GM10266 (cell line): ENCODE results near the gene PAN2.
"Not testable (repeated sequence)": the region's sequence is repeated elsewhere in the genome, so short reads cannot be mapped to it uniquely, and the experiment has no call there.

Source experiments
- DNase-seq: peaks from one replicate; pipeline ENCODE4 v3.0.0; 2012; ENCODE audit errors: extremely low spot score
- TF ChIP-seq, protein P1 (sequence below): IDR thresholded peaks from 2 replicates; pipeline ENCODE4 v1.5.1; 2012; ENCODE audit warnings: mild to moderate bottlenecking, low read depth; ENCODE audit not compliant: control insufficient read depth, insufficient read depth; ENCODE audit errors: missing control alignments

Gene PAN2

DNA sequence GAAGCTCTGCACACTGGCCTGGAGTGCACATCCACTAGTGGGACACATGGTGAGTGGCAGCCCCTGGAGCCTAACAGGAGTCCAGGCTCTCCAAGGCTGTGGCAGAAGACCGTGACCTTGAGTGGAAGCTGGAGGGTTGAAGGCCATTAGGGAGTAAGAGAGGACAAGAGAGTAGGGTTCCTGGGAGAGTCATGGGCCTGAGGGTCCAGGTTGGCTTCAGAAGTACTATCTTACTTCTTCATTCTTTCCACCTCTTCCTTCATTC is 5.3 kb upstream of the PAN2 start:
- DNase-seq, result no peak
- TF ChIP-seq, protein P1, sequence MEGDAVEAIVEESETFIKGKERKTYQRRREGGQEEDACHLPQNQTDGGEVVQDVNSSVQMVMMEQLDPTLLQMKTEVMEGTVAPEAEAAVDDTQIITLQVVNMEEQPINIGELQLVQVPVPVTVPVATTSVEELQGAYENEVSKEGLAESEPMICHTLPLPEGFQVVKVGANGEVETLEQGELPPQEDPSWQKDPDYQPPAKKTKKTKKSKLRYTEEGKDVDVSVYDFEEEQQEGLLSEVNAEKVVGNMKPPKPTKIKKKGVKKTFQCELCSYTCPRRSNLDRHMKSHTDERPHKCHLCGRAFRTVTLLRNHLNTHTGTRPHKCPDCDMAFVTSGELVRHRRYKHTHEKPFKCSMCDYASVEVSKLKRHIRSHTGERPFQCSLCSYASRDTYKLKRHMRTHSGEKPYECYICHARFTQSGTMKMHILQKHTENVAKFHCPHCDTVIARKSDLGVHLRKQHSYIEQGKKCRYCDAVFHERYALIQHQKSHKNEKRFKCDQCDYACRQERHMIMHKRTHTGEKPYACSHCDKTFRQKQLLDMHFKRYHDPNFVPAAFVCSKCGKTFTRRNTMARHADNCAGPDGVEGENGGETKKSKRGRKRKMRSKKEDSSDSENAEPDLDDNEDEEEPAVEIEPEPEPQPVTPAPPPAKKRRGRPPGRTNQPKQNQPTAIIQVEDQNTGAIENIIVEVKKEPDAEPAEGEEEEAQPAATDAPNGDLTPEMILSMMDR, result no peak

DNA sequence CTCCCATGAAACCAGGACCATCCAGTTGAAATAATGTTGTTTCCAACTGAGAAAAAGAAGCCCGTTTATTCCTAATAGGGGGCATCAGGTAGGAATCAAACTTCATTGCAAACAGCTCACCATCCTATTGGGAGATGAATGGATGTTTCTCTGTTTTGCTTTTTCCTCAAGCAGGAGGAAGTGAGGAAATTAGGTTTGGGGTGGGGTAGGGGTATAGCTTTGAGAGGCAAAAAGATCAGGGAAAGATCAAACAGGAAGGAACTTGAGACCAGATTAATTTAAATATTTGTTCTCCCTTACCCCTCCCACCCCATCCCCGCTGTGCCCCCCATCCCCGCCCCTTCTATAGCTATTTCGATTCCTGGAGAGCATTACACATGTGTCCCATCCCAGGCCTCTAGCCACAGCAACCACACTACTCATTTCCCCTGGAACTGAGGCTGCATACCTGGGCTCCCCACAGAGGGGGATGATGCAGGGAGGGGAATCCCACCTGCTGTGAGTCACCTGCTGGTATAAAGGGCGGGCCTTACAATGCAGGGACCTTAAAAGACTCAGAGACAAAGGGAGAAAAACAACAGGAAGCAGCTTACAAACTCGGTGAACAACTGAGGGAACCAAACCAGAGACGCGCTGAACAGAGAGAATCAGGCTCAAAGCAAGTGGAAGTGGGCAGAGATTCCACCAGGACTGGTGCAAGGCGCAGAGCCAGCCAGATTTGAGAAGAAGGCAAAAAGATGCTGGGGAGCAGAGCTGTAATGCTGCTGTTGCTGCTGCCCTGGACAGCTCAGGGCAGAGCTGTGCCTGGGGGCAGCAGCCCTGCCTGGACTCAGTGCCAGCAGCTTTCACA is 4.7 kb upstream of the PAN2 start, which contains the start of gene IL23A:
Gene IL23A (plus strand): TSS at position 577 of the 850 bp plus-strand sequence. CDS start 161 bp downstream, at position 738.
- peak; percentile 51 for DNase-seq

DNA sequence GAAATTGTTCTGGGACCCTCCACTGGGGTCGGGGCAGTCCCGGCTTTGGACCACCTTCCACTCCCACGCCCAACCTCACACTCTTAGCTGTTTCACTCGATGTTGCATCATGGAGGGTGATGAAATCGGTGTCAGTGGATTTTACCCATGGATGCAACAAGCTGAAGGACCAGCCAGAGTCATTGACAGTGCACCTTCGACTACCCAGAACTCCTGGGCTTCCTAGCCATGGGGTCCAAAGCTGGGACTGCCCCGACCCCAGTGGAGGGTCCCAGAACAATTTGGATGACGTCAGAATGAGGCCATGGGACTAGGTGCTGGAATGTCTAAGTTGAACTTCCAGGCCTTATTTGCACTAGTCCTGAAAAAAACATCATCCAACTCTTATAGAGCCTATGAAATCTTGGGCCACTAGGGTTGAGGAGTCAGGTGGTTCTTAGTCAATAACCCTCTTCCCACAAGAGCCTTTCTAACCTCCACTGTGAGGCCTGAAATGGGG is 4.0 kb upstream of the PAN2 start:
- TF ChIP-seq, protein P1, result no peak
- no peak for DNase-seq

More for the DNA sequence above, 4.7 kb upstream of the PAN2 start, which contains the start of gene IL23A:
- TF ChIP-seq, protein P1, result no peak

DNA sequence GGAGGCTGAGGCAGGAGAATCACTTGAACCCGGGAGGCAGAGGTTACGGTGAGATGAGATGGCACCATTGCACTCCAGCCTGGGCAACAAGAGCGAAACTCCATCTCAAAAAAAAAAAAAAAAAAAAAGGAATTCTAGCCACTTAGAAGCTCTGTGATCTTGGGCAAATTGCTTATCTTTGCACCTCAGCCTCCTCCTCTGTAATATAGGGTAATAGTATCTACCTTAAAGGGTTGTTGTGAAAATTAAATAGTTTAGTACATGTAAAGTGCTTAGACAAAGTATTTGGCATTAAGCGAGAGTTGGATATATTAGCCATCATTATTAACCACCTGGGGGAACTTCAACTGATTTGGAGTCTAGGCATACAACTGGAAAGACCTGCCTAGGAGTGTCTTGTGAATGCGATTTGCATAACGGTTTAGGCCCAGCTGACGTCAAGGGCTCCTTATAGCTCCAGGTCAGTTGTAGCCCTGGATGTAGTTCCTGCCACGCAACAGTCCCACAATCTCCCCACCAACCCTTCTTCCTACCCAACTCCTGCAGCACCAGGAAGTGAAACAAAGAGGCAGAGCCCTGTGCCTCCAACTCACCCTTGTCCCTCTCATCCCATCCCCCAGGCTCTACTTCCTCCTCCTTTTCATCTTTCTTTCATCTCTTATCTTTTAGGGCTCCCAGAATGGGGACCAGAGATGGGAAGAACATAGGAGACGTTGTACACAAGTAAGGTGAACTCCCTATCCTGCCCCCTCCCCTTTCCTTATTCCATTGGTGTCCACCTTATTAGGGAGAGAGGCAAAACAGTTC is 2.8 kb upstream of the PAN2 start:
- DNase-seq, result peak; percentile 30

DNA sequence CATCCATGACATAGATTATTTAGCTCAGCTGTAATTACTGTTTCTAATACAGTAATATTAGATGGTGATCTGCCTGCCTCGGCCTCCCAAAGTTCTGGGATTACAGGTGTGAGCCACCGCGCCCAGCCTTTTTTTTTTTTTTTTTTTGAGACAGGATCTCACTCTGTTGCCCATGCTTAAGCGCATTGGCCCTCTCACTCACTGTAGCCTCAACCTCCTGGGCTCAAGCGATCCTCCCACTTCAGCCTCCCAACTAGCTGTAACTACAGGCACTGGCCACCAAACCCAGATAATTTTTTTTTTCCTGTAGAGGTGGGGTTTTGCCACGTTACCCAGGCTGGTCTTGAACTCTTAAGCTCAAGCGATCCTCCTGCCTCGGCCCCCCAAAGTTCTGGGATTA is 1.7 kb upstream of the PAN2 start:
- not testable (repeated sequence) for DNase-seq

More for the DNA sequence above, 2.8 kb upstream of the PAN2 start:
- TF ChIP-seq, protein P1, result no peak

DNA sequence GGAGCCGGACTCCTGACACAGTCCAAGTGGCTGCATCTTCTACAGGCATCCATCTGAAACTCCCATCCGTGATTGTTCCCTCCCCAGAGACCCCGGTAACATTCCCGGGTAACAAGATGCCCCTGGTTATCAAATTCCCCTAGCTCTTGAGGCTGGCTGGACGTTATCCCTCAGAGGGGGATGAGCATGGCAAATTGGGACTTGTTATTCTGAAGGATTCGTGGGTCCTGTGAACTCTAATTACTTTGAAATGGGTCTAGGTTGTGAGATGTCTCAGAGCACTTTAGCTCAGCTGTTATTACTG is 642 bp upstream of the PAN2 start:
- no peak for DNase-seq
- TF ChIP-seq, protein P1, result no peak

DNA sequence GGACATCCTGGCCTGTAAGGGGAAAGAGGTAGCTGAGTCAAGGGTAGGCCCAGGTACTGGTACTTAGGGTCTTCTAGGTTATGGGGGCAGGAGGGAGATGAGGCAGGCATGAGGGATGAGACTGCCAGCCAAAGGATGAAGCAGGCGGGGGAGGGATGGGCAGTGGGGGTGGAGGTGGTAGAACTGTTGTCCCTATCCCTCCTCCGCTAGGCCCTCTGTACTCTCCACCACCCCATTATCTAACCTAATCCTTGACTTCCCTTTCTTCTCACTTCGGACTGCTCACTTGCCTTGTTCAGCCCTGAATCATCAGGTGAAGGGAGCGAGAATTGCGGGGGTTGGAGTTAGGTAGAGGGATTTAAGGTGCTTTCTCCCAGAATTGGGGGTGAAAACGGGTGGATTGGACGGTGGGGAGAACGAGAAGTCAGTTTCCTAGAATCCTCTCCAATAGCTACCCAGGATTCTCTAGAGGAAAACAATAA is 562 bp downstream of the PAN2 start:
- TF ChIP-seq, protein P1, result no peak
- peak; percentile 18 for DNase-seq
